ENCODE data around the gene LFNG. TPM values are rescaled to one million over a fixed set of nuclear protein-coding genes. Genes with fewer than 3 reads are reported as not detected.
"Not testable (repeated sequence)": the region's sequence is repeated elsewhere in the genome, so short reads cannot be mapped to it uniquely, and the experiment has no call there.

Gene LFNG
- polyA plus RNA-seq, 12 donors: 11.6 to 27.9 (median 18.4) TPM; not detected in 1

GRCh38 chr7:2528481-2529095 is 9.0 kb downstream of the LFNG start:
- no peak for DNase-seq

DNA sequence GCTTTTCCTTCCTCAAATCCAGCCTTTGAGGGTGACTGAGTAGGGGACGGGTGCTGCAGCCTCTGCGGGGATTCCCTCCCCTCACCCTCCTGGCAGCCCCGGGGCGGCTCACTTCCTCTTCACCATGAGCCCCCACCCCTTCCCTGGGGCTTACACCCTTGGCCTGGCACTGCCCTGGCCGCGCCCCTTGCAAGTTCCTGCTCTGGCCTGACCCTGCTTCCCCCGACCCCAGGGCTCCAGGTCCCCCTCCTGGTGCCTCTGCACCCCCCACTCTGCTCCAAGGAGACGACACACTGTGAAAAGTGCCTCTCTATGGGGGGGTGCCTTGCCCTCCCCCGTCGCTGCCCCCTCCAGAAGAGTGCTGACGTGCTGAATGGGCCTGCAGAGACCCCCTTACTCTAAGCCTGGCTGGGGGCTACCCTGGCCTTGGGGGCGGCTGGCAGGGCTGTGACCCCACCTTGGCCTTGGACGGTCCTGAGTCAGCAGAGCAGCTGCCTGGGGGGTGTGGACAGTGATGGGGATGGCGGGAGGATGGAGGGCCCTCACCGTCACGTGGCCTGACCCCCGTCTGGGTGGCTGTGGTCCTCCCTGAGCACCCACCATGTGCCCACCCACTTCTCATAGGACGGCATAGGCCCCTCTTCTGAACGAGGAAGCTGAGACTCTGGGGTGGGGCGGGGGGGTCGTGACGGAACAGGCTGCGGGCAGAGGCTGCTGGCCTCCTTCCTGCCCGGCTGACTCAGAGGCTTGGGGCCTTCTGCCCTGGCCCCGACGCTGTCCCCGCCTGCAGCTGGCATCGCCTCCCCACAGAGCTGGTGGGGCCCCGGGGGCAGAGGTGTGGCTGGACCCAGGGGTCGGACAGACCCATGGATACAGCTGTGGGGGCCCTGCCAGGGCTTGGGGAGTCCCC is 9.8 kb downstream of the LFNG start:
- no peak for DNase-seq

- DNase-seq: no peak
Observed at GRCh38 chr7:2530071-2530987, 10.8 kb downstream of the LFNG start.

GRCh38 chr7:2530994-2531795 is 11.6 kb downstream of the LFNG start:
- DNase-seq: not testable (repeated sequence)

GRCh38 chr7:2531796-2532110 is 12.2 kb downstream of the LFNG start:
- DNase-seq: not testable (repeated sequence)

DNA sequence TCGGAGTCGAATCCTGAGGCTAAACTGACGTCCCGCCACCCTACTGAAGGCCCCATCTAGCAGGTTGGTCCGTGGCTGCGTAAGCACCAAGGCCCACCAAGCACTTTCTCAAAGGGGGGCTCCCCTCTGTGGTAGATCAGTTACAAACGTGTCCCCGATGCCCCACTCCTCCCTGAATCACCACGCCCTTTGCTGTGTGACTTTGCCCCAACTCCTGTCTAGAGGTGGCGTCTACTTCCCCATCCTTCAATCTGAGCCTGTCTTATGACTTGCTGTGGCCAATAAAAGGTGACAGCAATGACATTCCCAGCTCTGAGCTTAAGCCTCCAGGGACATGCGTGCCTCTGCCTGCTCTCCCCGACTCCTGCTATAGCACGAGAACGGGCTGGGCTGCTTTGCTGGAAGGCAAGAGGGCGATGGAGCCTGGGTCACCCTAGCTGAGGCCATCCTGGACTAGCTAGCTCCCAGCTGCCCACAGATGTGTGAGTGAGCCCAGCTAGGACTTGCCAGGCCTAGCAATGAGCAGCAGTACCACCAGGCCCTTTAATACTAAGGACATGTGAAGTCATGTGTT is 12.7 kb downstream of the LFNG start:
- not testable (repeated sequence) for DNase-seq

GRCh38 chr7:2532816-2533215 is 13.2 kb downstream of the LFNG start:
- DNase-seq: not testable (repeated sequence)

GRCh38 chr7:2533566-2533965 is 14.0 kb downstream of the LFNG start:
- not testable (repeated sequence) for DNase-seq

GRCh38 chr7:2534214-2534613 is 14.6 kb downstream of the LFNG start:
- not testable (repeated sequence) for DNase-seq

GRCh38 chr7:2535872-2536627 is 16.5 kb downstream of the LFNG start:
- not testable (repeated sequence) for DNase-seq

DNA sequence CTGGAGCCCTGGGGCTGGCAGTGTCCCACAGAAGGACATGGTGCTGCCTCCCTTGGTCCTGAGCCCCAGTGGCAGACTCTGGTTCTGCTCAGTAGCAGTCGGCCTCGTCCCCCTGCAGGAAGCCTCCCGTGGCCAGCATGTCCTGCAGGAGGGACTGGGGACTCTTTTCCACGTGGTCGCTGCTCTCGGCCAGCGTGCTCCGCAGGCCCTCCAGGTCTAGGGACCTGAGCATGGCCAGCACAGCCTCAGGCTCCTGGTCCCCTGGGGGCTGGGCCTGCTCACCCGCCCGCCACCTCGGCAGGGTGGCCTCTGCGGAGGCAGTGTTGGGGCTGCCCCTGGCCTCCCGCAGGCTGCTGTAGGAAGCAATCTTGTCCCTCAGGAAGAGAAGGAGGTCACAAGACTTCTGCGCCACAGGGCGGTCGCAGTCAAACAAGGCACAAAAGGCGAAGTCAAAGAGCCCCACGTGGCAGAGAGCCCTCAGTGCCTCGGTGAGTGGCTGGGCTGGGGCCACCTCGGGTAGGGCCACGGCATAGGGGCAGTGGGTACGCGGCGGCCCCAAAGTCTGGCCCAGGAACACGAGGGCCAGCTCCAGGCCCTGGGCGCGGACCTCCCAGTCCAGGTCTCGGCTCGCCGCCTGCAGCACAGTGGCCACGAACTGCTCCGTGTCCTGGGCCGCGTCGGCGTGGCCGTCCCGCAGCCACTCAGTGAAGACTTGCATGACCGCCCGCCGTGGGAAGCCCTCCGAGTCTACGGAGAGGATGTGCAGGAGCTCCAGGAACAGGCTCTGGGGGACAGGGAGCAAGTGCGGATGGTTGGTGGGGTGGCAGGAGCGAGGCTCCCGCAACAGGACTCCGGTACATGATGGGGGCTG is 18.6 kb downstream of the LFNG start:
- DNase-seq: no peak

DNA sequence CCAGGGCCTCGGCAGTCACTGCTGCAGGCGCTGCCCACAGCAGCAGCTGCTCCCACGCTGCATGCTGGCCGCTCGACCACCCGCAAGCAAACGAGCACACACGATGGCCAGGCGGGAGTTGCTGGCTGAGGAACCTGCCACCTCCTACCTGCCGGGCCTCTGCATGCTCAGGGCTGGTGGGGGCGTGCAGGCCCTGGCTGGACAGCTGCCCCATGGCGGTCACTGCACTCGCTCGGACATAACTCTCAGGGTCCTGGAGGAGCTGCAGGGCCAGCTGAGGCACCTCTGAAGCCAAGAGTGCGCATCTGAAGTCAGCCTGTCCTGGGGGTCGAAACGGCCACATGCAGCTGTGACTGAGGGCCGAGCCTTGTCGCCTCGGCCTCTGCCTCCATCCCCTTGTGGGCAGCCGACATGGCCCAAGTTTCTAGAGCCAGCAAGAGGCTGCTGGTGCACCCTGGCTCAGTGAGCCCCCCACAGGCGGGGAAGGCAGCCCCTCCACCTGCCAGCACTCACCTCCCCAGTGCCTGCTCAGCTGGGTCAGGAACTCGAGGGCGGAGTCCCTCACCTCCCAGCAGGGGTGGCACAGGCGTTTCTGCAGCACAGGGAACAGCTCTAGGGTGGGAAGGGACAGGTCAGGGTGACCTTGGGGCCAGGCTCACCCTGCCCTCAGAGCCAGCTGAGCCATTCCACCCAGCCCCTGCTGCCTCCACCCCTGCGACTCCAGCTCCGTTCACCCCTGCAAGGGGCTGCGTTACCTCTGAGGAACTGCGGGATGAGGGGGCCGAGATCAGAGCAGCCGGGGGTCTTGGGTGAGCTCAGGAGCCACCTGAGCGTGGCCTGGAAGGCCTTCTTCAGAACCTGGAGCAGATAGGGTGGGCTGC is 19.7 kb downstream of the LFNG start:
- no peak for DNase-seq

- DNase-seq: no peak
Observed at GRCh38 chr7:2540133-2540532, 20.6 kb downstream of the LFNG start.

DNA sequence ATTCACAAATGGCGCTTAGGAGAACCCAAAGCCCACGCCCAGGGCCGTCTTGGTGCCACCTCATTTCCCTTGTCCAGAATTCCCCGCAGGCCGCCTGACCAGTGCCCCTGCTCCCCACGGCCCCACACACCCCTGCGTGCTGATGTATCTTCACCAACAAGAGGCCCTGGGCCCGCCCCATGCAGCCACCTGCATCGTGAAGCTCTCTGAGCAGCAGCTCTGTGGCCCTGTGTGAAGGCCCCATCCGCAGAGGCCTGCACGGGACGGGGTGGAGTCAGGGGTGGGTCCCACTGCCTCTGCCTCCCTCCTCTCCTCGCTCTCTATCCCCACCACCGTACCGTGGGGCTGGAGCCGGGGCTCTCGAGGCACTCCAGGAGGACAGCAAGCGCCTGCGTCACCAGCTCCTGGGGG is 21.1 kb downstream of the LFNG start:
- DNase-seq: no peak

DNA sequence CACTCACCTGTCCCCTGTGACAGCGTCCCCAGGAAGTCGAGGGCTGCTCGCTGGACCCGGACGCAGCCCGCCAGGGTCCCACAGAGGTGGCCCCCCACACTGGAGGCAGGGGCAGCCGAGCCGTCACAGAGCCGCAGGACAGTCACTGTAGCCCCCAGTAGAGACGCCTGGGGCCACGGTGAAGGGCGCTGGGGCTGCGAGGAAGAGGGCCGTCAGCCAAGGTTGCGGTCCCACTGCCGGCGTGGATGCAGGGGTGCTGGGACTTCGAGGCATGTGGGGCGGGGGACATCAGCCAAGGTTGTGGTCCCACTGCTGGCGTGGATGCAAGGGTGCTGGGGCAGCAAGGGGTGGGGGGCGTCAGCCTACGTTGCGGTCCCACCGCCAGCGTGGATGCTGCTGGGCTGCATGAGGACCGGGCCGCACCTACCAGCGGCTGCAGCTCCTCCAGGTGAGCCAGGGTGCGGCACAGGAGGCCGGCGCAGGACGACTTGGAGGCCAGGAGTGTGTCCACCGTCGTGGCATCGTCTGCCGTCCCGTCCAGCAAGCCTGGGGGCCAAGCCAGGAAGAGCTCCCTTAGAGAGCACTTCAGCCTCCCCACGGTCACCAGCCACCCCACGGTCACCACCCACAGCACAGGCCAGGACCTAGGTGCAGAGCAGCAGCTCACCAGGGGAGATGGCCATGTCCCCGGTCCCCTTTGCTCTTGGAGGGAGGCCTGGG is 21.9 kb downstream of the LFNG start:
- DNase-seq: no peak

DNA sequence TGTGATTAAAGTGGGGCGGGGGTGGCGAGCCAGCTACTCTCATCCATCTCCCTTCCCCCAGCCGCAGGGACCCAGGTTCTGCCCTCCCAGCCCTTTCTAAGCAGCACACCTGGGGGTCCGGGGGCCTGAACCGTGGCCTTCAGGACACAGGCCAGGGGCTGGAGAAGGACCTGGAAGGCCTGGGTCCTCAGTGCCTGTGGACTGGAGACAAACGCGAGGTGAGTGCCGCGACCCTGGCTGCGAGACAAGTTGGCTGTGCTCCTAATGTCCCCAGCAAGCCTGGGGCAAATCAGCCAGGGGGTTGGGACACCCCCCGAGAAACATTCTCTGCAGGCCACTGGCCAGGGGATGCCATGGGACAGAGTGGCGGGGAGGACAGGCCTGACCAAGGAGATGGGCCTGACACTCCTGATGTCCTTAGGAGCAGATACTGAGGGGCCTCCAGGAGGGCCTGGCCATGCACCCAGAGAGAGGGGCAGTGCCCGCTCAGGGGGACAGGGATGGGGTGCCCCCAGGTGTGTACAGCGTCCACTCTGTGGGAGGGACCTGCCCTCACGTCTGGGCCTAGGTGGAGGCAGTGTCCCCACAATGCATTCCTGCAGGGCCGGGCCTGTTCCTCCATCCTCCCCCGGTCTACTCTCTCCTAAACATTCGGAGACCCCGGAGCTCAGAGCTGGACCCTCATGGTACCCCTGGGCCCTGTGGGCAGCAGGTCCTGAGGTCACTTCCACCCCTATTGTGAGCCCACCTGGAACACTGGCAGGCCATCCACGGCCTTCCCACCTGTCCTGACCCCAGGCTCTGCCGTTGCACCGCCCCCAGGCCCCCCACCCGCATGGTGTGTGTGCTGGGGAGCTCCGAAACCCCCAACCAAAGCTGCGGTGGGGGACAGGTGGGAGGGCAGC is 22.7 kb downstream of the LFNG start:
- DNase-seq: no peak

All from muscle of arm (tissue), 12 donors.